Tibial nerve (tissue), 4 donors: ENCODE measurements around the gene FRAS1. TPM values are rescaled to one million over a fixed set of nuclear protein-coding genes. Genes with fewer than 3 reads are reported as not detected.

Experiments used
- DNase-seq, 2 donors: peaks; one replicate each; pipeline ENCODE4 v3.0.0-alpha.2; 2019; ENCODE audit warnings: low spot score in 2 of 2
- H3K27ac ChIP-seq, 4 donors: fragments of 200-600 bp; sonication (generic) in 3 of 4; one replicate each; pipeline ENCODE4 v1.5.1; 2017 to 2019; ENCODE audit warnings: mild to moderate bottlenecking in 1 of 4
- H3K27me3 ChIP-seq, 2 donors: fragments of 200-600 bp; sonication (generic) in 1 of 2; one replicate each; pipeline versions ENCODE4 v1.5.1 to v1.6.0; 2017 to 2019
- H3K36me3 ChIP-seq, 3 donors: fragments of 200-600 bp; sonication (generic); one replicate each; pipeline ENCODE4 v1.5.1; 2018 to 2019
- H3K4me1 ChIP-seq, 4 donors: fragments of 200-600 bp; sonication (generic) in 3 of 4; one replicate each; pipeline ENCODE4 v1.5.1; 2017 to 2019
- H3K4me3 ChIP-seq, 4 donors: fragments of 200-600 bp; sonication (generic) in 3 of 4; one replicate each; pipeline ENCODE4 v1.5.1; 2017 to 2019; ENCODE audit warnings: mild to moderate bottlenecking in 1 of 4, moderate library complexity in 1 of 4
- H3K9me3 ChIP-seq, 4 donors: fragments of 200-600 bp; sonication (generic) in 3 of 4; one replicate each; pipeline ENCODE4 v1.5.1; 2017 to 2019
- EP300 ChIP-seq, 2 donors: sonication (generic); formaldehyde crosslinking; IDR thresholded peaks; one replicate each; pipeline ENCODE4 v1.6.1; 2017; ENCODE audit warnings: antibody characterized with exemption in 2 of 2, mild to moderate bottlenecking in 1 of 2
- POLR2A ChIP-seq, 2 donors: fragments of 450-650 bp; IDR thresholded peaks; one replicate each; pipeline ENCODE4 v1.6.1; 2017; ENCODE audit warnings: antibody characterized with exemption in 2 of 2, mild to moderate bottlenecking in 2 of 2, moderate library complexity in 2 of 2
- WGBS, 2 donors: methylation state at CpG; one replicate each; pipeline ENCODE4 v1.1.5; 2018; 5-methylcytosine and 5-hydroxymethylcytosine counted together
- total RNA-seq, 4 donors: library from RNA; depleted of rRNA; stranded (reverse); fragments of >200 nt; gene quantifications; one replicate each; pipeline ENCODE4 v1.1.0, GENCODE V29; 2016
- TF ChIP-seq, protein P1 (sequence below), 5 experiments: fragments of 200-600 bp in 3 of 5; fragments of 450-650 bp in 2 of 5; sonication (generic) in 3 of 5; IDR thresholded peaks; one replicate each; pipeline ENCODE4 v1.5.1; 2016 to 2019; ENCODE audit warnings: antibody characterized with exemption in 5 of 5, mild to moderate bottlenecking in 3 of 5, moderate library complexity in 2 of 5

Gene FRAS1
- total RNA-seq, 4 donors from 2014 or later, result 3.9 to 6.6 (median 5.1) TPM

DNA sequence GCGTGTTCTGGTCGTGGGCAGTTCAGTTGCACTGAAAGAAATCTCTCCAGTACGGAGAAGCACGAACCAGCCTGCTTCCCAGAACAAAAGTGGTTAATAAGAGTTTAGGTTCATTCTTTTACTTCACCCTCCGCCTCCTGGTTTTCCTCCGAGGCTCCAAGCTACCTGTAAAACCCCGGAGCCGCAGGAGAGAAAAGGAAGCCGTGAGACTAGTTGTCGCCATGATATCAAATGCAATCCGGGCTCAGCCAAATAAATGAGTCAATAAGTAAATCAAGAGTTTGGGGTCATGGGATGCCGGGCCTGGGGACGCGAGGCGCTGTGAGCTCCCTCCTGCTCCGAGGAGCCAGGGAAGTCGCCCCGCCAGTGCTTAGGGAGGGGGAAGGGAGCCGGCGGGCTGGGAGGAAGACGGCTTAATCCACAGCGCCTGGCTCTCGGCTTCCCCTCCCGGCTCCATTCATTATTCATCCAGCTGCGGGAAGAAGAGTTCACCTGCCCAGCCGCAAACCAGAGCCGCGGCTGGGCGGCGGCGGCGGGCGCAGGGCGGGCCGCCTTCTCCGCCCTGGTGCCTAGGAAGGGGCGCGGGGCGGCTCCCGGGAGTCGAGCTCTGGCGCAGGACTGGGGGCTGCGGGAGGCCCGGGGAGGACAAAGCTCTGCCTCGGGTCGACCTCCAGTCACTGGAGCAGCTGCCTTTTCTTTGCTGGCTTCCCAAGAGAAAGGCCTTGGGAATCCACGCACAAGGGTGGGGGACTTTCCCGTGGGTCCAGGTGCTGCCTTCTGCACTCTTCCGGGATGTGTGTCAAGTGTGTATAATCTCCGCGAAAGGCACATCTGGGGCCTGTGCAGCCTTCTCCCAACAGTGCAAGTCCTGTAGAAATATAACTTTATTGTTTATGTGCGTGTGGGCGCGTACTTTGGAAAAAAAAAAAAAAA lies 1.7 kb downstream of the FRAS1 start:
- WGBS, 2 donors, result 0 to 1% methylated on average over 21 to 43 of the region's 54 CpGs
- Histone ChIP-seq H3K4me3 (peak overlapping the region; percentile 30 to 79 (median 58)), H3K36me3 (no peaks in the 10 kb centered on the region), H3K27ac (peak overlapping the region; percentile 8 to 79 (median 36)), H3K9me3 (no peaks in the 10 kb centered on the region), H3K27me3 (peaks cover 0 to 6% of the 10 kb centered on the region in 2 donors), H3K4me1 (peaks cover 0 to 28% (median 13%) of the 10 kb centered on the region in 4 donors)
- TF ChIP-seq, protein P1, sequence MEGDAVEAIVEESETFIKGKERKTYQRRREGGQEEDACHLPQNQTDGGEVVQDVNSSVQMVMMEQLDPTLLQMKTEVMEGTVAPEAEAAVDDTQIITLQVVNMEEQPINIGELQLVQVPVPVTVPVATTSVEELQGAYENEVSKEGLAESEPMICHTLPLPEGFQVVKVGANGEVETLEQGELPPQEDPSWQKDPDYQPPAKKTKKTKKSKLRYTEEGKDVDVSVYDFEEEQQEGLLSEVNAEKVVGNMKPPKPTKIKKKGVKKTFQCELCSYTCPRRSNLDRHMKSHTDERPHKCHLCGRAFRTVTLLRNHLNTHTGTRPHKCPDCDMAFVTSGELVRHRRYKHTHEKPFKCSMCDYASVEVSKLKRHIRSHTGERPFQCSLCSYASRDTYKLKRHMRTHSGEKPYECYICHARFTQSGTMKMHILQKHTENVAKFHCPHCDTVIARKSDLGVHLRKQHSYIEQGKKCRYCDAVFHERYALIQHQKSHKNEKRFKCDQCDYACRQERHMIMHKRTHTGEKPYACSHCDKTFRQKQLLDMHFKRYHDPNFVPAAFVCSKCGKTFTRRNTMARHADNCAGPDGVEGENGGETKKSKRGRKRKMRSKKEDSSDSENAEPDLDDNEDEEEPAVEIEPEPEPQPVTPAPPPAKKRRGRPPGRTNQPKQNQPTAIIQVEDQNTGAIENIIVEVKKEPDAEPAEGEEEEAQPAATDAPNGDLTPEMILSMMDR (IDR thresholded peaks at IDR 0.05), result no peak
- TF ChIP-seq POLR2A (IDR thresholded peaks at IDR 0.05) (no peak), EP300 (IDR thresholded peaks at IDR 0.05) (no peak)
- DNase-seq, result peak in 1 of 2 donors; percentile 22

DNA sequence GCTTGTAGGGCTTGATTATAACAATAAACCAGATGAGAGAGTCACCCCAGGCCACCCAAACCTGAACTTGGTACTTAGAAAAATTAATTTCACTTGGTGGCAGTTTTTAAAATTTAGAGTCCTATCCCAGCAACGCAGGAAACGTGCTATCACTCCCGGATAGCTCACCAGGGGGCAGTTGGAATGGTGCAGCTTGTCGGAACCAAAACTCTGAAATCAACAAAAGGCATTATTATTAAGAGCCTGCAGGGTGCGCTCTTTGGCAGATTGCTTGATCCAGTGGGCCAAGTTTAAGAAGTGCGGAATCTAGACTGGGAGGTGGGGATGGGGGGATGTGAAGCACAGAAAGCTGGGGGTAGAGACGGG lies 2.4 kb downstream of the FRAS1 start:
- peak overlapping the region; percentile 30 to 79 (median 58) for H3K4me3 ChIP-seq
- no peaks in the 10 kb centered on the region for H3K9me3 ChIP-seq
- TF ChIP-seq POLR2A (IDR thresholded peaks at IDR 0.05) (no peak), EP300 (IDR thresholded peaks at IDR 0.05) (peak in 1 of 2 donors; percentile 16)
- TF ChIP-seq, protein P1 (IDR thresholded peaks at IDR 0.05), result peak; percentile 34 to 52 (median 46)
- H3K36me3 ChIP-seq, result no peaks in the 10 kb centered on the region
- peaks cover 0 to 6% of the 10 kb centered on the region in 2 donors for H3K27me3 ChIP-seq
- DNase-seq, result peak in 1 of 2 donors; percentile 41
- H3K4me1 ChIP-seq, result peaks cover 0 to 28% (median 13%) of the 10 kb centered on the region in 4 donors
- H3K27ac ChIP-seq, result peak overlapping the region in 3 of 4 donors; percentile 8 to 79 (median 49)
- WGBS, 2 donors, result 3 to 8% methylated on average over 7 of the region's 7 CpGs

DNA sequence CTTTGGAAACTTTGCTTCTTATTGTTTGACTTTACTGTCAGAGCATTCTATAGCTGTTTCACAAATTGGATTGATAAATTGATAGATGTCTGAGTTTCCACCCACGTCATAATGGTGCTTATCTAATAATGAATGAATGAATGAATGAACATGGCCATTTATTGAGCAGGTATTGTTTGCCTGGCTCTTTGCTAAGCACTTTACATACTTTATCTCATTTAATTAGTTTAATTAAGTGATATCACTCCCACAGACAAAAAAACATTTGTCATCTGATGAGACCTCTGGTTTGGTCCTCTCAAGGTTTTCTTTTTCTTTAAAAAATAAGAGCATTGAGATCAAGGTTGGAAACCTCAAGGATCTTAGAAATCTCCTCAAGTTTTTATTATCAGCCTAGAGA lies 2.8 kb downstream of the FRAS1 start:
- no peak overlapping the region for H3K4me3 ChIP-seq
- H3K27ac ChIP-seq, result no peak overlapping the region
- TF ChIP-seq EP300 (IDR thresholded peaks at IDR 0.05), result no peak
- TF ChIP-seq POLR2A (IDR thresholded peaks at IDR 0.05), result no peak
- TF ChIP-seq, protein P1 (IDR thresholded peaks at IDR 0.05), result no peak
- H3K4me1 ChIP-seq, result peaks cover 0 to 28% (median 13%) of the 10 kb centered on the region in 4 donors
- peaks cover 0 to 6% of the 10 kb centered on the region in 2 donors for H3K27me3 ChIP-seq
- DNase-seq, result no peak
- WGBS, 2 donors, result 81 to 92% methylated on average over 1 of the region's 1 CpG
- H3K36me3 ChIP-seq, result no peaks in the 10 kb centered on the region
- no peaks in the 10 kb centered on the region for H3K9me3 ChIP-seq

DNA sequence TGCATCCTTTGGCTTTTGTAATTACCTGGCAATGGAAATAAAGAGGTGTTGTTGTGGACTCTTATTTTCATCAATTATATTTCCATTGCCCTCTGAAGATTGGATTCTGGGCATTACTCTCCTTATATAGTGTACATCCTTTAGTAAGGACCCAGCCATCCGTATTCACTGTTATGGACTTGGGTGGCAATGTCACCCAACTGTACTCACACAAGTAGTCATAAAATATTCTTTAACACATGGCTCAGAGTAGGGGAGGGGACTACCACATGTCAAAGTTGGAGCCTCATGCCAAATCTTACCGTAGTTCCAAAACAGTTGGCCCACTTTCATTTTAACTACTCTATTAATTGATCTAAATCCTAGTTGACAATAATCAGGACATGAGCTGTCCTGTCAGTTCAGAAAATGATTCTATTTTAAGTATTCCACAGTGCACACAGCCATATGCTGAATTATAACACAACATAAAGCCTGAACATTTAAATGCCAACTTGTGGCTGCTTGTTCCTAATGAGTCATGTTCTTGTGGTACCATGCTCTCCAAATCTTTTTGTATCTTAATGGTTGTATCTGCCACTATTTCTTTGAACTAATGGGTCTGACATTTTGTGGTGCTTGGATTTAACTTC lies 4.9 kb downstream of the FRAS1 start:
- H3K27ac ChIP-seq, result no peak overlapping the region
- WGBS, 2 donors, result 64 to 84% methylated on average over 2 of the region's 2 CpGs
- peaks cover 0 to 6% of the 10 kb centered on the region in 2 donors for H3K27me3 ChIP-seq
- TF ChIP-seq EP300 (IDR thresholded peaks at IDR 0.05) (no peak), POLR2A (IDR thresholded peaks at IDR 0.05) (no peak)
- TF ChIP-seq, protein P1 (IDR thresholded peaks at IDR 0.05), result no peak
- H3K9me3 ChIP-seq, result no peaks in the 10 kb centered on the region
- H3K4me3 ChIP-seq, result no peak overlapping the region
- DNase-seq, result no peak
- H3K36me3 ChIP-seq, result no peaks in the 10 kb centered on the region
- peaks cover 0 to 18% (median 8%) of the 10 kb centered on the region in 4 donors for H3K4me1 ChIP-seq
